ENCODE results near the gene SMYD5.

Gene SMYD5

GRCh38 chr2:73205611-73206010 is 8.4 kb upstream of the SMYD5 start:
- DNase-seq (ENCODE audit: low read depth), result no peak

GRCh38 chr2:73208258-73208657 is 5.8 kb upstream of the SMYD5 start:
- no peak for DNase-seq (ENCODE audit: low read depth)

DNA sequence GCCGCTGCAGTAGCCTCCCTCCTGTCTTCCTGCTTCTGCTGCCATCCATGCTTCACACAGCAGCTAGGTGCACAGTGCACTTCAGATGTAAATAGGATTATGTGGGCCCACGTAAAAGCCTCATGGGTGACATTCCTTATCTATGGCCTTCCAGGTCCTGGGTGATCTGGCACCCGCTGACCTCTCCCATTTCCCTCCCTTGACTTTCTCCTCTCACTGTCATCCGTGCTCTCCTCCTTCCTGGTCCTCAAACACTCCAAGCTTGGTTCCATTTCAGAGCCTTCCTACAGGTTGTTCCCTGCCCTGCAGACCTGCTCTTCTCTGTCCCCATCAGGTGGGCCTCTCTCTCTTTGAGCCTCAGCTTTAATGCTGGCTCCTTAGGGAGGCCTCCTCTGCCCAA is 4.0 kb upstream of the SMYD5 start:
- DNase-seq (ENCODE audit: low read depth), result no peak

GRCh38 chr2:73210696-73211095 is 3.3 kb upstream of the SMYD5 start:
- no peak for DNase-seq (ENCODE audit: low read depth)

DNA sequence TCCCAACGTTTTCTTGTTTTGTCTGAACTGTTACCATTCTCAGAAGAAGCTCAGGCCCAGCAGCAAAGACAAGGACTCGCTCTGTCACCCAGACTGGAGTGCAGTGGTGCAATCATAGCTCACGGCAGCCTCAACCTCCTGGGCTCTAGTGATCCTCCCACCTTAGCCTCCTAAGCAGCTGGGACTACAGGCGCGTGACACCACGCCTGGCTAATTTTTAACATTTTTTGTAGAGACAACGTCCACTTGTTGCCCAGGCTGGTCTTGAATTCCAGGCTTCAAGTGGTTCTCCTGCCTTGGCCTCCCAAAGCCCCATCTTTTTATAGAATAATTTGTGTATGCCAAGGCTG is 2.0 kb upstream of the SMYD5 start:
- DNase-seq (ENCODE audit: low read depth), result no peak

DNA sequence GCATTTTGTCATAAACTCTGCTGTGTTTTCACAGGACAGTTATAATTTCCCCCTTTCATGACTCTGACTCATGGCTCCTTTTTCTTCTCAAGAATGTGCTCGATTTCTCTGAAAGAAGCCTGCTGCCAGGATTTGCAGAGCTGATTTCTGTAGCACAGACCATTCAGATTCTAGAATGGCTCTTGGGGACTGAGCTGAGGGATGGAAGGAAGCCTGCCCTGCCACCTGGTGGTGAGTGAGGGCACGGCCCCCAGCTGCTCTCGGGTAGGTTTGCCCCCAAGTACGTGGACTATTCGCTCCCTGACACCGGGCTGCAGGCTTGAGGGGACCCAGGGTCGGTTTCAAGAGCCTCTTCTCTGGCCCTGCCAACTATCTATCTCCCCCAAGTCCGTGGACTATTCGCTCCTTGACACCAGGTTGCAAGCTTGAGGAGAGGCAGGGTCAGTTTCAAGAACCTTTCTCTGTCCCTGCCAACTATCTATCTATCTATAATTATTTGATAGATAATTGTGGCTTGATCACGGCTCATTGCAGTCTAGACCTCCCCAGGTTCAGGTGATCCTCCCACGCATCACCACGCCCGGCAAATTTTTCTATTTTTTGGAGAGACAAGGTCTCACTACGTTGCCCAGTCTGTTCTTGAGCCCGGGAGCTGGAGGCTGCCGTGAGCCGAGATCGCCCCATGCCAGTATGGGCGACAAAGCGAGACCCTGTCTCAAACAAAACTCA is 1.4 kb upstream of the SMYD5 start:
- DNase-seq (ENCODE audit: low read depth), result peak; percentile 49

- DNase-seq (ENCODE audit: low read depth), result no peak
These were observed 1.2 kb downstream of the SMYD5 start for GRCh38 chr2:73215254-73215653.

- no peak for DNase-seq (ENCODE audit: low read depth)
These were observed 3.1 kb downstream of the SMYD5 start for GRCh38 chr2:73217160-73217559.

- no peak for DNase-seq (ENCODE audit: low read depth)
These were observed 3.8 kb downstream of the SMYD5 start for GRCh38 chr2:73217826-73218225.

DNA sequence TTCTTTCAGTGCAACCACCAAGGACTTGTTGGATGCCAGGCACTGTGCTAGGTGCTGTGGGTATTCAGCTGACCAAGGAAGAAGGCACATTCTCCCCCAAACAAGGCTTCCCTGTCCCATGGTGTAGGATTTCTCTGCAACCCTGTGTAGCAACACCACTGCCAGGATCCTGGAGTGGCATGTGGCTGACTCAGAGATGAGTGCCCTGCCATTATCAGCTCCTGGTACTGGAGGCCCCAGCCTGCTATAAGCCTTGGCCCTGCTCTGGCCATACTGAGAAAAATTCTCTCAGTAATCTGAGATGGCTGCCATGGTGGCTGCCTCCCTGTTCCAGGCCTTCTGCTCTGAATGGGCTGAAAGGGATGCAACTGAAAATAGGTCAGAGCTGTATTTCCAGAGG is 4.3 kb downstream of the SMYD5 start:
- no peak for DNase-seq (ENCODE audit: low read depth)

GRCh38 chr2:73223821-73224220 is 9.8 kb downstream of the SMYD5 start:
- DNase-seq (ENCODE audit: low read depth), result no peak

GRCh38 chr2:73225513-73226360 is 11.7 kb downstream of the SMYD5 start:
- no peak for DNase-seq (ENCODE audit: low read depth)

GRCh38 chr2:73227086-73227485 is 13.0 kb downstream of the SMYD5 start:
- DNase-seq (ENCODE audit: low read depth), result no peak

DNA sequence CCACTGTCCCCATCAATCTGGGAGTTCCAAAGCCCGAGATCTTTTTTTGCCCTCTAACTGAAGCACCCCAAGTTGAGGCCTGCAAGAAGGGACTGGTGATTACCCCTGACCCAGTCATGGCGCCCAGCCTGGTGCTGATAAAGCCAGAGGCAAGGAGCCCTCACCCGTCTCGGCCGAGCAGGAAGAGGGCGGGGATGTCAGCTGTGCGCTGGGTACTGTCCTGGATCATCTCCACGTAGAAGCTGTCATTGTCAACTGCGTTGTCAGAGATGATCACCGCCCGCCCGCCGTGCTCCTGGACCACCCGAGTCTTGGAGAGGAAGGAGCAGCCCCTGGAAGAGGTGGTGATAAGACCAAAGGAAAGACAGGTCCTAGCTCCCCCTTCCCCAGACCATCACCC is 14.6 kb downstream of the SMYD5 start:
- DNase-seq (ENCODE audit: low read depth), result no peak

- DNase-seq (ENCODE audit: low read depth), result no peak
These were observed 18.5 kb downstream of the SMYD5 start for GRCh38 chr2:73232403-73233153.

DNA sequence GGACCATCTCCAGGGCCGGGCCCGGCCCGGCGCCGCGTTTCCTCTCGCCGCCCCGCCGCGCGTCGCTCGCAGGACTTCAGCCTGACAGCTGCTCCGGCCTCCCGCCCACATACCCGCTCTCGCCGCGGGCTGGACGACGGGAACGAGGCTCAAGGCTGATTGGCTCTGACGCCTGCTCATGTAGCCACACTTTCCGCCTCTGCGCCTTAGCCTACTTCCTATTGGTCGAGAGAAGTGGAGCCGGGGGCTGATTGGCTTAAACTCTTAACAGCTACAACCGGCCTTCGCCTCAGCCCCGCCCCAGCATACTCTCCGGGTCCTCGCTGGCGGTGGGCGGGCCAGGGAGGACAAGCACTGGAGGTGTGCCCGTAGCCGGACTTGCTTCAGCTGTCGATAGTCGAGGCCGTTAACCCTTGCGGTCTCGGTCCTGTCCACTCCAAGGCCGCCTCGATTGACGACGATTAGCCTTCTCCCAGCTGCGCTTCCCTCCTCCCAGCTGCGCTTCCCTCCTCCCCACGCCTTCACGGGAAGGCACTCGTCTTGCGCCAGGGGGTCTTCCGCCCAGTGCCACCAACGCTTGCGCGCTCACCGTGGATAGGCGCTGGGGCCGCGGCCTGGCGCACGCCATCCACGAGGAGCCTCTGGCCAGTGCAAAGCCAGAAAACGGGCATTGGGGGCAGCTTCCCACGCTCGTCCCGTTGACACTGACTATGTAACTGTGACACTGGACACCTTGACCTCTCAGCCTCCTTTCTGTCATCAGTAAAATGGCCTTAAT is 19.3 kb downstream of the SMYD5 start, which contains the start of gene PRADC1:
Gene PRADC1, minus strand, starts transcription at position 86 of the 778 bp plus-strand sequence. Its CDS starts 79 bp downstream, at position 7.
- peak; percentile 89 for DNase-seq (ENCODE audit: low read depth)

GRCh38 chr2:73233932-73234832 is 20.1 kb downstream of the SMYD5 start, which contains the start of gene CCT7:
Gene CCT7 (plus strand): TSS chr2:73234308. CDS start chr2:73234379, 71 bp downstream.
- DNase-seq (ENCODE audit: low read depth), result peak; percentile 82

GRCh38 chr2:73235315-73236028 is 21.4 kb downstream of the SMYD5 start:
- no peak for DNase-seq (ENCODE audit: low read depth)

DNA sequence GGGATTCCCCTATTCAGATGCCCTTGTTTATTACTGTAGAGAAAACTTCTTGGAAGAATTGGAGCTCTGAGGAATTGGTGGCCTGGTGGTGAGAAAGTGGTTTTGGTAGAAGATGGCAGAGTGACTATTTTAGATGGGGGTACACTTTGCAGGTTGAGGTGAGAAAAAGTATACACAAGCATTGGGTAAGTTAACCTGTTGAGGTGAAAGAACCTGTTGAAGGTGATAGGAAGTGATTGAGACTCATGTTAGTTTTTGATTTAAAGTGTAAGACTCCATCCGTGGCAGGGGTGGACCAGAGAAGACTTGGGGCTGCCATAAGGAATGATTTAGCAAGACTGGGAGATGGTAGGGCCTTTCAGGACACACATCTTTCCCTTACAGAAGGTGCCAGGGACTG is 23.1 kb downstream of the SMYD5 start:
- no peak for DNase-seq (ENCODE audit: low read depth)

- DNase-seq (ENCODE audit: low read depth), result no peak
These were observed 24.1 kb downstream of the SMYD5 start for GRCh38 chr2:73238149-73238548.

Measured in stimulated activated CD4-positive, alpha-beta T cell treated with anti-CD3 and anti-CD28 coated beads, Interleukin-2, amount 100 ng/mL, for 4 hours (primary cell).